Putamen (tissue), 1 donor: ENCODE results near the gene OR51E2.
A peak's percentile ranks its signal among the peaks of the same experiment; 100 is the strongest.

Experiments used
- DNase-seq: peaks from one replicate; pipeline ENCODE4 v3.0.0-alpha.2; 2016; ENCODE audit warnings: low spot score

The OR51E2 gene

GRCh38 chr11:4662876-4663275 is 34.8 kb downstream of the OR51E2 start:
- DNase-seq: no peak

GRCh38 chr11:4658629-4659445 is 38.8 kb downstream of the OR51E2 start:
- no peak for DNase-seq

- DNase-seq: no peak
Observed at GRCh38 chr11:4654635-4655369, 42.9 kb downstream of the OR51E2 start.

DNA sequence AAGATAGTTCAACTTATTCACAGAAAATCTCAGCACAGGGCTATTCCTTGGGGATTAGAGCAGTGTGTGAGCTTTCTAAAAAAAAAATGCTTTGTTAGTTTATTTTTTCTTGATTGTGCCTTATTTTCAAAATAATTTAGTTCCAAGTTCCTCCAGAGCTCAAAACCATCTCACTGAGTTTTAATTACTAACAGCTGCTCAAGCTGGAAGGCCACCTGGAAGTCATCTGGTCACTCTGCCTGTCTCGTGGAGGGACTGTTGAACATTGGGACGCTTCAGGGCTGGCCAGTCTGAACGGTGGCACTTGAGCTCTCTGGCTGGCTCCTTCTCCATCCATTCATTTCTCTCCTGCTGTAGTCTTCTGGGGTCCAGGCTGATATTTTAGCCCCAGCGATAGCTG is 49.9 kb downstream of the OR51E2 start:
- DNase-seq: no peak

DNA sequence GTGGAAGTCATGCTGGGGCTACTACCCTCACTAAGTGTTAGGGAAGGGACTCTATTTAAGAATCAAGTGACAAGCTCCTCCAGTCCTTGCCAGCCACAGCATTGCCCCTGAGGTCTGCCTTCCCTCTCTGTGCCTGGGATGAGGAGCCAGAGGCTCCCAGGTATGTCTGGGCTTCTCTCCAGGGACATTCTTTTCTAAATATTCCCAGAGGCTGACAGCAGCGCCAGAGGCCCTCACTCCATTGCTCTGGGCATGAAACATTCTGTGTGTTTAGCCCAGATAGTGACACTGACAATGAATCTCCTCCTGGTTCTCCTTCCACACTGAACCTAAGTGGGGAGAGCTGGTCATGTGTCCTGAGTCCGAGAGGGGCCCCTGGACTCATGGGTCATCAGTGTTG is 51.7 kb downstream of the OR51E2 start:
- no peak for DNase-seq

DNA sequence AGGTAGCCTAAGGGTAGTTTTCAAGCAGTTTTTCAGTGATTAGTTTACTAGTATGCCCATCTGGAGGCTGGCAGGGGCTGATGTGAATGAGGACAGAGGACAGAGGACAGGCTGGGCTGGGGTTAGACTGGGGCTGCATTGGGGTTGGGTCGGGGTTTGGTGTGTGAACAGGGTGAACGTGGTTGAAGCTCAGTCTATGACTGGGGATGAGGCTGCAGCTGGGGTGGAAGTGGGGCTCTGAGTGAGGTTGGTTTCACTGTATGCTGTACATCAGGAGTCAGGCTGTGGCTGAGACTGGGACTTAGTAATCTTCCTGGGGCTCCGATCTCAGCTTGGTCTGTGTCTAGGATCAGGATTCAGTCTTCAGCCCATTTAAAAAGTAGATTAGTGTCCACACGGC is 53.4 kb downstream of the OR51E2 start:
- no peak for DNase-seq

DNA sequence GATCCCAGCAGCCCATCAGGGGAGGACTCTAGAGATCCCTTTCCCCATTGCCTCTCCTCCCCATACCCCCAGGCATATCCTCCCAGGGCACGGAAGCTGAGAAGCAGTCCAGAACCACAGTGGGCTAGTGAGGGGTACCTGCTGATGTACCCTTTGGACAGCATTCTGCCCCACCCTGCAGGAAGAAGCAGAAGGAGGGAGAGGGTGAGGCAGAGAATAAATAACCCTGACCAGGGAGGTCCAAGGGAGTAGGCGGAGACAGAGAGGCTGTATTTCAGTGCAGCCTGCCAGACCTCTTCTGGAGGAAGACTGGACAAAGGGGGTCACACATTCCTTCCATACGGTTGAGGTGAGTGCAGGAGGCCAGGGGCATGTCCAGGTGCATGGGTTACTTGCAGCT is 54.0 kb downstream of the OR51E2 start, which contains the start of gene OR51E1:
Gene OR51E1 (plus strand): TSS at position 301 of the 400 bp plus-strand sequence. CDS start 8,545 bp downstream, outside the sequence.
- DNase-seq: no peak

GRCh38 chr11:4643076-4643475 is 54.6 kb downstream of the OR51E2 start:
- DNase-seq: no peak

GRCh38 chr11:4642043-4642442 is 55.6 kb downstream of the OR51E2 start:
- DNase-seq: no peak

DNA sequence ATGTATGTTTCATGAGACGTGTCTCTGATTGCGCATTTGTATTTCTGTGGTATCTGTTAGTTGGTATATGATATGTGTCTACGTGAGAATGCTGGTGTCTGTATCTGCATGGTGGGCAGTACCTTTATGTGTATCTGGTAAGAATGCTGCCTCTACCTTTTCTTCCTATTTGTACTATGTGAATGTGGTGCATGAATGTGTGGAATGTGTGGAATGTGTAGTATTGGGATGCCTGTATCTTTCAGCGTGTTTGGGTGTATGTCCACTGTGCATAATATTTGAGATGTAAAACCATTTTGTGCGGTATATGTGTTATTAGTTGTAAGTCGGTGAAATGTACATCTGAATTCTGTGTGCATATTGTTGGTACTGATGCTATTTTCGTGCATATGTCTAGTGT is 56.2 kb downstream of the OR51E2 start:
- DNase-seq: no peak

DNA sequence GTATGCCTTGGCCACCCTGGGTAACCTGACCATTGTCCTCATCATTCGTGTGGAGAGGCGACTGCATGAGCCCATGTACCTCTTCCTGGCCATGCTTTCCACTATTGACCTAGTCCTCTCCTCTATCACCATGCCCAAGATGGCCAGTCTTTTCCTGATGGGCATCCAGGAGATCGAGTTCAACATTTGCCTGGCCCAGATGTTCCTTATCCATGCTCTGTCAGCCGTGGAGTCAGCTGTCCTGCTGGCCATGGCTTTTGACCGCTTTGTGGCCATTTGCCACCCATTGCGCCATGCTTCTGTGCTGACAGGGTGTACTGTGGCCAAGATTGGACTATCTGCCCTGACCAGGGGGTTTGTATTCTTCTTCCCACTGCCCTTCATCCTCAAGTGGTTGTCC is 57.7 kb downstream of the OR51E2 start:
- no peak for DNase-seq

GRCh38 chr11:4637662-4638047 is 60.0 kb downstream of the OR51E2 start:
- DNase-seq: no peak

- DNase-seq: peak; percentile 52
Observed at GRCh38 chr11:4636962-4637661, 60.5 kb downstream of the OR51E2 start, which contains the start of gene OR51D1. OR51D1 (plus strand) TSS chr11:4637477; CDS start chr11:4639791, 2,314 bp downstream.

DNA sequence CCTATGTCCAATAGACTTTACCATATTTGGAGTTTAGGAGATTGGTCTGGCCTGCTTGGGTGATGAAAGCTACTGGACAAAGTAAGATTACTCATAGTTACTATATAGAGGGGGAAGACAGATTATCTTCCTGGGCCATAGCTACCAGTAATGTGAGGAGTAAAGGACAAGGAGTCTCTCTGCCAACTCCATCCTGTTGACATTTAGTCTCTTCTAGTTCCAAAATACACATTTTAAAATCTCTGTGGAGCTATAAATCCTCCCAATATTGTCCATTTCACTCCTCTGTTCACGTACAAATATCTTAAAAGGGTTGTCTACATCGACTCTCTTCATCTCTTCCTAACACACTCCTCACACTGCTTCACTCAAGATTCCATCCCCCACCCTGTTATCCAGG is 61.5 kb downstream of the OR51E2 start:
- DNase-seq: no peak
